A549 (cell line): ENCODE measurements around the gene PLD3.

Source experiments
- CBX8 ChIP-seq: fragments of 200-600 bp; sonication (generic); IDR thresholded peaks from 2 replicates; pipeline ENCODE4 v1.6.1; 2016
- CEBPB ChIP-seq, 2 experiments: fragments of >200 bp in 1 of 2; sonication (Bioruptor Twin) in 1 of 2; formaldehyde crosslinking in 1 of 2; IDR thresholded peaks; 2 replicates each; pipeline ENCODE4 v1.6.1; 2012 to 2016
- EP300 ChIP-seq, 2 experiments: fragments of >200 bp; sonication (Bioruptor Twin); formaldehyde crosslinking; IDR thresholded peaks; 2 replicates in 1 of 2; 3 replicates in 1 of 2; pipeline ENCODE4 v1.6.1; 2016 to 2017
- JUNB ChIP-seq: fragments of >200 bp; sonication (Bioruptor Twin); formaldehyde crosslinking; IDR thresholded peaks from 2 replicates; pipeline ENCODE4 v1.6.1; 2016
- KDM1A ChIP-seq: fragments of 200-600 bp; sonication (generic); IDR thresholded peaks from 2 replicates; pipeline ENCODE4 v1.6.1; 2016; ENCODE audit warnings: low read depth, mild to moderate bottlenecking
- MAZ ChIP-seq: fragments of 150-350 bp; IDR thresholded peaks from 2 replicates; pipeline ENCODE4 v1.6.1; 2014; ENCODE audit warnings: antibody characterized with exemption, low read depth, low read length, borderline replicate concordance
- POLR2A ChIP-seq: IDR thresholded peaks from 2 replicates; pipeline ENCODE4 v1.6.1; 2012; ENCODE audit warnings: mild to moderate bottlenecking, low read length
- POLR2AphosphoS2 ChIP-seq: conservative IDR thresholded peaks from 2 replicates; pipeline ENCODE4 v1.6.1; 2012; ENCODE audit warnings: low read length, improper control_type of control experiment, inconsistent platforms
- RCOR1 ChIP-seq: fragments of 150-350 bp; IDR thresholded peaks from 2 replicates; pipeline ENCODE4 v1.6.1; 2014; ENCODE audit warnings: antibody characterized with exemption, low read length, low read depth
- RNF2 ChIP-seq: fragments of 200-600 bp; sonication (generic); IDR thresholded peaks from 2 replicates; pipeline ENCODE4 v1.6.1; 2016; ENCODE audit warnings: low read depth, mild to moderate bottlenecking, antibody characterized with exemption, moderate library complexity, borderline replicate concordance
- TF ChIP-seq, protein P1 (sequence below): fragments of >200 bp; sonication (Bioruptor Twin); formaldehyde crosslinking; IDR thresholded peaks from 3 replicates; pipeline ENCODE4 v1.5.1; 2016
- TF ChIP-seq, protein P2 (sequence below): IDR thresholded peaks from 2 replicates; pipeline ENCODE4 v1.6.1; 2012
- TF ChIP-seq, protein P3 (sequence below): fragments of 200-600 bp; sonication (generic); IDR thresholded peaks from 2 replicates; pipeline ENCODE4 v1.6.1; 2016; ENCODE audit warnings: antibody characterized with exemption, mild to moderate bottlenecking, moderate library complexity

DNA sequence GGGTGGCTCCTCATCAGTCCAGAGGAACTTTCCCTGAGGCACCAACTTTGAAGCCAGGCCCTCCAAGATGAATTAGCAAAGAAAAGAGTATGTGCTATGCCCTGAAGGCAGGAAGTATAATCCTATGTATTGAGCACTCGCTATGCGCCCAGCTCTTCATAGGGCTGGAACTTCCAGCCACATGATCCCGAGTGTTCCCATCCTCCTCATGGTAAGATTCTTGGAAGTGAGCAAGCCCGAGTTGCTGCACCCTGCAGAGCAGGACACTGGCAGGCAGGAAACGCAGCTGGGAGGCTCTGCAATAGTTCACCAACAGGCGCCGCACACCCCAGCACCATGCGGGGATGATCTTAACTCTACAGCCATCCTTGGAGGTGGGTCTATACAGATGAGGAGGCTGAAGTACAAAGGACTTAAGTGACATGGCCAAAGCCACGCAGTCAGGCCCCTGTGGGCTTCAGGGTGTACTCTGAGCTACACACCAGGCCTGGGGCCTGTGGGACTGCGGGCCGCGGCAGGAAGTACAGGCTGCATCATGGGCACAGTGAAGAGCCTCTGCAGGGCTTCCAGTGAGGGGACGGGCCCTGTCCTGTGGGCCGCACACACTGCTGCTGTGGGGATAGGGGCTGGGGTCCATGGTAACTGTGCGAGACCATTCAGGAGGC, 25.4 kb upstream of the PLD3 start:
- no peak for TF ChIP-seq POLR2AphosphoS2
- TF ChIP-seq POLR2A = no peak
- TF ChIP-seq KDM1A = no peak
- TF ChIP-seq, protein P1, sequence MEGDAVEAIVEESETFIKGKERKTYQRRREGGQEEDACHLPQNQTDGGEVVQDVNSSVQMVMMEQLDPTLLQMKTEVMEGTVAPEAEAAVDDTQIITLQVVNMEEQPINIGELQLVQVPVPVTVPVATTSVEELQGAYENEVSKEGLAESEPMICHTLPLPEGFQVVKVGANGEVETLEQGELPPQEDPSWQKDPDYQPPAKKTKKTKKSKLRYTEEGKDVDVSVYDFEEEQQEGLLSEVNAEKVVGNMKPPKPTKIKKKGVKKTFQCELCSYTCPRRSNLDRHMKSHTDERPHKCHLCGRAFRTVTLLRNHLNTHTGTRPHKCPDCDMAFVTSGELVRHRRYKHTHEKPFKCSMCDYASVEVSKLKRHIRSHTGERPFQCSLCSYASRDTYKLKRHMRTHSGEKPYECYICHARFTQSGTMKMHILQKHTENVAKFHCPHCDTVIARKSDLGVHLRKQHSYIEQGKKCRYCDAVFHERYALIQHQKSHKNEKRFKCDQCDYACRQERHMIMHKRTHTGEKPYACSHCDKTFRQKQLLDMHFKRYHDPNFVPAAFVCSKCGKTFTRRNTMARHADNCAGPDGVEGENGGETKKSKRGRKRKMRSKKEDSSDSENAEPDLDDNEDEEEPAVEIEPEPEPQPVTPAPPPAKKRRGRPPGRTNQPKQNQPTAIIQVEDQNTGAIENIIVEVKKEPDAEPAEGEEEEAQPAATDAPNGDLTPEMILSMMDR = no peak
- no peak for TF ChIP-seq MAZ
- TF ChIP-seq EP300 (IDR thresholded peaks at IDR 0.05) = no peak
- TF ChIP-seq, protein P2, sequence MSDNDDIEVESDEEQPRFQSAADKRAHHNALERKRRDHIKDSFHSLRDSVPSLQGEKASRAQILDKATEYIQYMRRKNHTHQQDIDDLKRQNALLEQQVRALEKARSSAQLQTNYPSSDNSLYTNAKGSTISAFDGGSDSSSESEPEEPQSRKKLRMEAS = no peak
- TF ChIP-seq, protein P3, sequence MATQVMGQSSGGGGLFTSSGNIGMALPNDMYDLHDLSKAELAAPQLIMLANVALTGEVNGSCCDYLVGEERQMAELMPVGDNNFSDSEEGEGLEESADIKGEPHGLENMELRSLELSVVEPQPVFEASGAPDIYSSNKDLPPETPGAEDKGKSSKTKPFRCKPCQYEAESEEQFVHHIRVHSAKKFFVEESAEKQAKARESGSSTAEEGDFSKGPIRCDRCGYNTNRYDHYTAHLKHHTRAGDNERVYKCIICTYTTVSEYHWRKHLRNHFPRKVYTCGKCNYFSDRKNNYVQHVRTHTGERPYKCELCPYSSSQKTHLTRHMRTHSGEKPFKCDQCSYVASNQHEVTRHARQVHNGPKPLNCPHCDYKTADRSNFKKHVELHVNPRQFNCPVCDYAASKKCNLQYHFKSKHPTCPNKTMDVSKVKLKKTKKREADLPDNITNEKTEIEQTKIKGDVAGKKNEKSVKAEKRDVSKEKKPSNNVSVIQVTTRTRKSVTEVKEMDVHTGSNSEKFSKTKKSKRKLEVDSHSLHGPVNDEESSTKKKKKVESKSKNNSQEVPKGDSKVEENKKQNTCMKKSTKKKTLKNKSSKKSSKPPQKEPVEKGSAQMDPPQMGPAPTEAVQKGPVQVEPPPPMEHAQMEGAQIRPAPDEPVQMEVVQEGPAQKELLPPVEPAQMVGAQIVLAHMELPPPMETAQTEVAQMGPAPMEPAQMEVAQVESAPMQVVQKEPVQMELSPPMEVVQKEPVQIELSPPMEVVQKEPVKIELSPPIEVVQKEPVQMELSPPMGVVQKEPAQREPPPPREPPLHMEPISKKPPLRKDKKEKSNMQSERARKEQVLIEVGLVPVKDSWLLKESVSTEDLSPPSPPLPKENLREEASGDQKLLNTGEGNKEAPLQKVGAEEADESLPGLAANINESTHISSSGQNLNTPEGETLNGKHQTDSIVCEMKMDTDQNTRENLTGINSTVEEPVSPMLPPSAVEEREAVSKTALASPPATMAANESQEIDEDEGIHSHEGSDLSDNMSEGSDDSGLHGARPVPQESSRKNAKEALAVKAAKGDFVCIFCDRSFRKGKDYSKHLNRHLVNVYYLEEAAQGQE = no peak
- no peak for TF ChIP-seq RCOR1
- no peak for TF ChIP-seq RNF2
- no peak for TF ChIP-seq JUNB
- TF ChIP-seq CBX8 = no peak
- no peak for TF ChIP-seq CEBPB (IDR thresholded peaks at IDR 0.05)
